Prostate gland (tissue), 2 donors: ENCODE results near the gene TMEM202.

Experiments
- POLR2A ChIP-seq: fragments of 450-650 bp; IDR thresholded peaks from one replicate; pipeline ENCODE4 v1.6.1; 2016; ENCODE audit warnings: antibody characterized with exemption, mild to moderate bottlenecking
- TF ChIP-seq, protein P1 (sequence below), 4 experiments: fragments of 200-600 bp in 2 of 4; fragments of 450-650 bp in 2 of 4; sonication (generic) in 2 of 4; IDR thresholded peaks; 1 replicate in 3 of 4; 2 replicates in 1 of 4; pipeline ENCODE4 v1.5.1; 2016 to 2019; ENCODE audit warnings: antibody characterized with exemption in 4 of 4, mild to moderate bottlenecking in 2 of 4, moderate library complexity in 2 of 4

DNA sequence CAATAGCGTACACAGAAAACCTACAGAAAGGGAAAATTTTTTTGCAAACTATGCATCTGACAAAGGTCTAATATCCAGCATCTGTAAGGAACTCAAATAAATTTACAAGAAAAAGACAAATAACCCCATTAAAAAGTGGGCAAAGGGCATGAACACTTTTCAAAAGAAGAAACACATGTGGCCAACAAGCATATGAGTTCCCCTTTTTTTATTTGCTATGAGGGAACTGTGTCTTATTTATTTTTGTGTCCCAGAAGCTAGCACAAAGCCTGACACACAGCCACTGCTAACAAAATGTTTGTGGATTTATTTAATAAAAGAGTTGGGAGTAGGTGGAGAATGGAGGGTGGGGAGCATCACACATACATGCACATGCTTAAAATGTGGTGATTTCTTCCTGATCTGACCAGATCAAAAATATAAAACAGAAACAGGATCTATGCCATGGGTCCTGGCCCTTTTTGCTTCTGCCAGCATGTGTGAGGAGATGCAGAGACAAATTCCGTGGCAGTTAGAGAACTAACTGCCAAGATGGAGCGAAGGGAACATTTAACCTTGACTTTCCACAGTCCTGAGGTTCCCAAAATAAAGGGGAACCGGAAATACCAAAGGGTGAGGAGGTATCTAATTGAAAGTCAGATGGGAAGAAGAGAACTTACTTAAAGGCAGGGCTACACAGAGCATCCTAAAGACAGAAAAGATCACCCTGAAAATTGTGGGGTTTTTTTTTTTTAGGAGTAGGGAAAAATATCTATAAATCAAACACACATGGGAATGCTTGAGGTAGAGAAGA is at the start of gene TMEM202:
- TF ChIP-seq, protein P1, sequence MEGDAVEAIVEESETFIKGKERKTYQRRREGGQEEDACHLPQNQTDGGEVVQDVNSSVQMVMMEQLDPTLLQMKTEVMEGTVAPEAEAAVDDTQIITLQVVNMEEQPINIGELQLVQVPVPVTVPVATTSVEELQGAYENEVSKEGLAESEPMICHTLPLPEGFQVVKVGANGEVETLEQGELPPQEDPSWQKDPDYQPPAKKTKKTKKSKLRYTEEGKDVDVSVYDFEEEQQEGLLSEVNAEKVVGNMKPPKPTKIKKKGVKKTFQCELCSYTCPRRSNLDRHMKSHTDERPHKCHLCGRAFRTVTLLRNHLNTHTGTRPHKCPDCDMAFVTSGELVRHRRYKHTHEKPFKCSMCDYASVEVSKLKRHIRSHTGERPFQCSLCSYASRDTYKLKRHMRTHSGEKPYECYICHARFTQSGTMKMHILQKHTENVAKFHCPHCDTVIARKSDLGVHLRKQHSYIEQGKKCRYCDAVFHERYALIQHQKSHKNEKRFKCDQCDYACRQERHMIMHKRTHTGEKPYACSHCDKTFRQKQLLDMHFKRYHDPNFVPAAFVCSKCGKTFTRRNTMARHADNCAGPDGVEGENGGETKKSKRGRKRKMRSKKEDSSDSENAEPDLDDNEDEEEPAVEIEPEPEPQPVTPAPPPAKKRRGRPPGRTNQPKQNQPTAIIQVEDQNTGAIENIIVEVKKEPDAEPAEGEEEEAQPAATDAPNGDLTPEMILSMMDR (IDR thresholded peaks at IDR 0.05), result no peak
- TF ChIP-seq POLR2A, result no peak
